ENCODE data around the gene E2F8. TPM values are rescaled to one million over a fixed set of nuclear protein-coding genes. Genes with fewer than 3 reads are reported as not detected.

Gene E2F8
- total and polyA plus RNA-seq, 2 experiments from 2014 or later: 8.3 to 10.6 TPM

- TF ChIP-seq EZH2phosphoT487 (IDR thresholded peaks at IDR 0.05; ENCODE audit: unreplicated experiment): no peak
- TF ChIP-seq POLR2AphosphoS5 (IDR thresholded peaks at IDR 0.05; ENCODE audit: low read depth): no peak
- TF ChIP-seq JUNB (IDR thresholded peaks at IDR 0.05; ENCODE audit: unreplicated experiment): no peak
- TF ChIP-seq STAT1 (IDR thresholded peaks at IDR 0.05; ENCODE audit: unreplicated experiment): no peak
- TF ChIP-seq CTCF (conservative IDR thresholded peaks at IDR 0.05; ENCODE audit: low read depth in 2 of 2): no peak
- TF ChIP-seq ZNF462 (CRISPR knock-in tag; IDR thresholded peaks at IDR 0.05): no peak
- TF ChIP-seq ETS1 (IDR thresholded peaks at IDR 0.05): no peak
- TF ChIP-seq ZNF114 (CRISPR knock-in tag; IDR thresholded peaks at IDR 0.05): no peak
- no peak for TF ChIP-seq CREB1 (CRISPR knock-in tag; IDR thresholded peaks at IDR 0.05; ENCODE audit: low read depth)
- no peak for TF ChIP-seq REST (IDR thresholded peaks at IDR 0.05; ENCODE audit: unreplicated experiment)
- no peak for TF ChIP-seq ZNF331 (CRISPR knock-in tag; IDR thresholded peaks at IDR 0.05; ENCODE audit: low read depth)
- TF ChIP-seq NANOG (IDR thresholded peaks at IDR 0.05; ENCODE audit: borderline replicate concordance): no peak
- TF ChIP-seq EZH2 (IDR thresholded peaks at IDR 0.05; ENCODE audit: low read depth, unreplicated experiment): no peak
- H3K4me2 ChIP-seq: no peak overlapping the region
- H3K36me3 ChIP-seq (ENCODE audit: insufficient read depth): no peaks in the 10 kb centered on the region
- Mint-ChIP-seq H3K4me3 (no peak overlapping the region), H3K4me1 (peaks cover 3% of the 10 kb centered on the region; the same call in 2 of the 3 replicates), H3K27ac (no peak overlapping the region; the same call in 1 of the 2 replicates), H3K9me3 (no peaks in the 10 kb centered on the region), H3K27me3 (ENCODE audit: insufficient read depth, low read depth, poor library complexity) (no peaks in the 10 kb centered on the region), H3K36me3 (ENCODE audit: low read depth) (no peaks in the 10 kb centered on the region)
- no peak overlapping the region for H3K27ac ChIP-seq (ENCODE audit: low read depth)
- no peaks in the 10 kb centered on the region for H3K4me1 ChIP-seq (ENCODE audit: insufficient read depth)
- no peaks in the 10 kb centered on the region for H3K27me3 ChIP-seq (ENCODE audit: insufficient read depth)
- H4K20me1 ChIP-seq (replicated peaks; ENCODE audit: insufficient read depth): no peaks in the 10 kb centered on the region
- H3K79me2 ChIP-seq (replicated peaks; ENCODE audit: insufficient read depth): no peaks in the 10 kb centered on the region
- H3F3A ChIP-seq (replicated peaks; ENCODE audit: low read depth): no peaks in the 10 kb centered on the region
- no peak for DNase-seq (ENCODE audit: low spot score)
- H3K4me3 ChIP-seq: no peak overlapping the region
- H3K9me2 ChIP-seq (ENCODE audit: insufficient read depth): peaks cover 5% of the 10 kb centered on the region
- ATAC-seq: no peak
- H2AFZ ChIP-seq: no peak overlapping the region
Observed at GRCh38 chr11:19187114-19187832, 53.5 kb downstream of the E2F8 start.
